Thoracic aorta (tissue), 2 donors: ENCODE measurements around the gene INHBE. TPM values are rescaled to one million over a fixed set of nuclear protein-coding genes. Genes with fewer than 3 reads are reported as not detected.
"Not testable (repeated sequence)": the region's sequence is repeated elsewhere in the genome, so short reads cannot be mapped to it uniquely, and the experiment has no call there.

Experiments used
- ATAC-seq: fragments of 150-250 bp; one replicate; pipeline ENCODE4 v1.8.0; 2017; ENCODE audit warnings: low read depth; ENCODE audit not compliant: insufficient number of reproducible peaks, low FRiP score
- DNase-seq: peaks from one replicate; pipeline ENCODE4 v3.0.0-alpha.2; 2020; ENCODE audit warnings: low spot score
- H3K27ac ChIP-seq, 2 donors: fragments of 200-600 bp; sonication (generic); 1 replicate in 1 of 2; 2 replicates in 1 of 2; pipeline ENCODE4 v1.5.1; 2016; ENCODE audit warnings: mild to moderate bottlenecking in 2 of 2, moderate library complexity in 2 of 2
- H3K27me3 ChIP-seq: fragments of 200-600 bp; sonication (generic); replicated peaks from 2 replicates; pipeline ENCODE4 v1.6.0; 2016; ENCODE audit warnings: mild to moderate bottlenecking; ENCODE audit not compliant: insufficient read depth
- H3K36me3 ChIP-seq: fragments of 200-600 bp; sonication (generic); one replicate; pipeline ENCODE4 v1.5.1; 2016
- H3K4me1 ChIP-seq, 2 donors: fragments of 200-600 bp; sonication (generic); 1 replicate in 1 of 2; 2 replicates in 1 of 2; pipeline versions ENCODE4 v1.5.1 to v1.6.0; 2016; ENCODE audit warnings: low read depth in 2 of 2, mild to moderate bottlenecking in 1 of 2; ENCODE audit not compliant: control insufficient read depth in 1 of 2
- H3K4me3 ChIP-seq: fragments of 200-600 bp; sonication (generic); 2 replicates; pipeline ENCODE4 v1.5.1; 2016; ENCODE audit warnings: mild to moderate bottlenecking
- H3K9me3 ChIP-seq: fragments of 200-600 bp; sonication (generic); 2 replicates; pipeline ENCODE4 v1.5.1; 2016
- total RNA-seq, 2 donors: library from RNA; depleted of rRNA; stranded (reverse); fragments of >200 nt; gene quantifications; one replicate each; pipeline versions ENCODE4 v1.1.0 to v1.2.3, GENCODE V29; 2016
- TF ChIP-seq, protein P1 (sequence below): fragments of 200-600 bp; sonication (generic); IDR thresholded peaks from one replicate; pipeline ENCODE4 v1.5.1; 2019; ENCODE audit warnings: antibody characterized with exemption

The INHBE gene
- total RNA-seq, 2 donors from 2014 or later, result not detected

DNA sequence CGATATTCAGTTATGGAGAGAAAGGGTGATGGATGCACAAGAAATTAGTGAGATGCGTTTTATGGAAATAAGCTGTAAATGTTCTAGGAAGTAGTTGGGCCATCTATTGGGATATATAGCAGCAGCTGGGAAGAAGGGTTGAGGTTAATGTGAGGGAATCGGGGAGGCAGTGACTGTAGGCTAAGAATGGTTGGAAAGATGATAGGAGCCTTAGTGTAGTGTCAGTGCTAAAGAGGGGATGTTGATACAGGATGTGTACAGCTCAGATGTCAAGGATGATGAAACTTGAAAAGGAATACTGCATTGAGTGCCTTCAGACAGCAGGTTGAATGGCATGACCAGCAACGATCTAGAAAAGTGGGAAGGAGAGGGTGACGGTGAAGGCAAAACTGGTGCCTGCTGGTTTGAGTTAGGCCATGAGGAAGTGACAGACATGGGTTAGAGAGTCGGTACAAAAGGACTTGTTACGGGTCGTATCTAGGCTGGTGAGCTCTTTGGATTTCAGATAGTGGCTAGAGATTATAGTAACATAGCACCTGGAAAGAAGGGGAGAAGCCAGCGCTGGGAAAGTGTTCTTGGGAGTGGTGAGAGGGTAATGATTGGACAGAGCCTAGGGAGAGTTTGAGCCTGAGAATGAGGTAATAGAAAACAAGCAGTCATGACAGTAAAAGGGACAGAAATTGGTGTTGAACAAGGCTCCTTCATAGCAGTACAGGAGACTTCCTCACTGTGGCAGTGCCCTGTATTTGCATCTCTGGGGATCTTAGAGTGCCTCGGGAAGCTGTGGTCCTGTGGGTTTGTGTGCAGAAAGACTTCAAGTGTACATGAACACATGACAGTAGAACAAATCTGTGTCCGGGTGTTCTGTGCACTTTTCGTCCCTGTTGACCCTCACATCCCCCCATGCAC is 42.4 kb downstream of the INHBE start:
- ATAC-seq (no peak), DNase-seq (no peak)
- Histone ChIP-seq H3K4me3 (no peak overlapping the region), H3K36me3 (peaks cover 51% of the 10 kb centered on the region), H3K27ac (no peak overlapping the region), H3K4me1 (no peaks in the 10 kb centered on the region), H3K9me3 (no peaks in the 10 kb centered on the region), H3K27me3 (no peaks in the 10 kb centered on the region)
- TF ChIP-seq, protein P1, sequence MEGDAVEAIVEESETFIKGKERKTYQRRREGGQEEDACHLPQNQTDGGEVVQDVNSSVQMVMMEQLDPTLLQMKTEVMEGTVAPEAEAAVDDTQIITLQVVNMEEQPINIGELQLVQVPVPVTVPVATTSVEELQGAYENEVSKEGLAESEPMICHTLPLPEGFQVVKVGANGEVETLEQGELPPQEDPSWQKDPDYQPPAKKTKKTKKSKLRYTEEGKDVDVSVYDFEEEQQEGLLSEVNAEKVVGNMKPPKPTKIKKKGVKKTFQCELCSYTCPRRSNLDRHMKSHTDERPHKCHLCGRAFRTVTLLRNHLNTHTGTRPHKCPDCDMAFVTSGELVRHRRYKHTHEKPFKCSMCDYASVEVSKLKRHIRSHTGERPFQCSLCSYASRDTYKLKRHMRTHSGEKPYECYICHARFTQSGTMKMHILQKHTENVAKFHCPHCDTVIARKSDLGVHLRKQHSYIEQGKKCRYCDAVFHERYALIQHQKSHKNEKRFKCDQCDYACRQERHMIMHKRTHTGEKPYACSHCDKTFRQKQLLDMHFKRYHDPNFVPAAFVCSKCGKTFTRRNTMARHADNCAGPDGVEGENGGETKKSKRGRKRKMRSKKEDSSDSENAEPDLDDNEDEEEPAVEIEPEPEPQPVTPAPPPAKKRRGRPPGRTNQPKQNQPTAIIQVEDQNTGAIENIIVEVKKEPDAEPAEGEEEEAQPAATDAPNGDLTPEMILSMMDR, result no peak

DNA sequence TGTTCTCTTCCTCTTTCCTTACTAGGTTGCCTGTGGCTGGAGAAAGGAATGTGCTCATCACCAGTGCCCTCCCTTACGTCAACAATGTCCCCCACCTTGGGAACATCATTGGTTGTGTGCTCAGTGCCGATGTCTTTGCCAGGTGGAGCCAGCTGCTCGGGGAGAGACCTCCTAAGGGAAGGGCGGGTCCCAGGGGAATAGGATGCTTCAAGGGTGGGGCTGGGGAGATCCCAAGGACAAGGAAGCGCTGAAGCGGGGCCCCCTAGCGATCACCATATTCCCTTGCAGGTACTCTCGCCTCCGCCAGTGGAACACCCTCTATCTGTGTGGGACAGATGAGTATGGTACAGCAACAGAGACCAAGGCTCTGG is 43.0 kb downstream of the INHBE start:
- TF ChIP-seq, protein P1, result no peak
- Histone ChIP-seq H3K4me1 (no peaks in the 10 kb centered on the region), H3K9me3 (no peaks in the 10 kb centered on the region), H3K27ac (no peak overlapping the region), H3K4me3 (no peak overlapping the region), H3K36me3 (peaks cover 46% of the 10 kb centered on the region), H3K27me3 (no peaks in the 10 kb centered on the region)
- ATAC-seq, result no peak
- no peak for DNase-seq

DNA sequence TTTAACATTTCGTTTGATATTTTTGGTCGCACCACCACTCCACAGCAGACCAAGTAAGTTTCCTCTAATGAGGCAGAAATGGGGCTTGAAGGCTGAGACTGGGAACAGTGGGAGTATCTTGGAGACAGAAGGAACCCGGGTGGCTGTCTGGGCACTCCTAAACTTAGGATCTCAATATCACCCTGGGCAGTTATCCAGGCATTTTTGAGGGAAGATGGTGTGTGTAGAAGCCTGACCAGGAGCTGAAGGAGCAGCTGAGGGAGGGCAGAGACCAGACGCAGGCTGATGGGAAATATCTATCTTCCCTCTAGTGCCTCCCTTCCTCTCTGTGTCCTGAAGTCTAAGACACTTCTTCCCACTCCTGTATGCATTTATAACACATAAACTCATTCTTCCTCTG is 43.5 kb downstream of the INHBE start:
- H3K27me3 ChIP-seq, result no peaks in the 10 kb centered on the region
- H3K36me3 ChIP-seq, result peaks cover 47% of the 10 kb centered on the region
- ATAC-seq (no peak), DNase-seq (no peak)
- TF ChIP-seq, protein P1, result no peak
- no peak overlapping the region for H3K27ac ChIP-seq
- no peaks in the 10 kb centered on the region for H3K4me1 ChIP-seq
- H3K4me3 ChIP-seq, result no peak overlapping the region
- no peaks in the 10 kb centered on the region for H3K9me3 ChIP-seq

DNA sequence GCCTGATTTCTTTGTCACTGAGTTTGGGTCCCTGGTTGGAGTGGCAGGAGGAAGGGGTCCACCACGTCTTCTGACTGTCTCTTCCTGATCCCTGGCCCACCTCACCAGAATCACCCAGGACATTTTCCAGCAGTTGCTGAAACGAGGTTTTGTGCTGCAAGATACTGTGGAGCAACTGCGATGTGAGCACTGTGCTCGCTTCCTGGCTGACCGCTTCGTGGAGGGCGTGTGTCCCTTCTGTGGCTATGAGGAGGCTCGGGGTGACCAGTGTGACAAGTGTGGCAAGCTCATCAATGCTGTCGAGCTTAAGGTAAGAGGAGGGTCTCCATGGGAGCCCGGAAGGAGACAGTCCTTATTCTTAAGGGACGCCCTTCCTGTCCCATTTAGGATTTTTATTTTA is 45.1 kb downstream of the INHBE start:
- Histone ChIP-seq H3K27ac (no peak overlapping the region), H3K4me3 (no peak overlapping the region), H3K9me3 (no peaks in the 10 kb centered on the region), H3K36me3 (peaks cover 53% of the 10 kb centered on the region), H3K4me1 (no peaks in the 10 kb centered on the region), H3K27me3 (no peaks in the 10 kb centered on the region)
- TF ChIP-seq, protein P1, result no peak
- no peak for DNase-seq
- ATAC-seq, result no peak

DNA sequence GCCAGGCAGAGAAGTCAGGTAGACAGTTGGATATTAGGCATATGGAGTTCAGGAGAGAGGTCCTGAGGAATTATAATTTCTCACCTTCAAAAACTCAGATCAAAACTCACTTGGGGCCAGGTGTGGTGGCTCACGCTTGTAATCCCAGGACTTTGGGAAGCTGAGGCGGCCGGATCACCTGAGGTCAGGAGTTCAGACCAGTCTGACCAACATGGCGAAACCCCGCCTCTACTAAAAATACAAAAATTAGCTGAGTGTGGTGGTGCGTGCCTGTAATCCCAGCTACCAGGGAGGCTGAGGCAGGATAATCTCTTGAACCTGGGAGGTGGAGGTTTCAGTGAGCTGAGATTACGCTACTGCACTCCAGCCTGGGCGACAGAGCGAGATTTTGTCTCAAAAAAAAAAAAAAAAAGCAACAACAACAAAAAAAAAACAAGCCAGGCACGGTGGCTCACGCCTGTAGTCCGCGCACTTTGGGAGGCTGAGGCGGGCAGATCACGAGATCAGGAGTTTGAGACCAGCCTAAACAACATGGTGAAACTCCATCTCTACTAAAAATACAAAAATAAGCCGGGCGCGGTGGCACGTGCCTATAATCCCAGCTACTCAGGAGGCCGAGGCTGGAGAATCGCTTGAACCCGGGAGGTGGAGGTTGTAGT is 47.3 kb downstream of the INHBE start:
- DNase-seq, H3K27ac ChIP-seq, H3K9me3 ChIP-seq, H3K4me3 ChIP-seq, H3K27me3 ChIP-seq, H3K4me1 ChIP-seq, ATAC-seq: not testable (repeated sequence)
- peaks cover 43% of the 10 kb centered on the region for H3K36me3 ChIP-seq

DNA sequence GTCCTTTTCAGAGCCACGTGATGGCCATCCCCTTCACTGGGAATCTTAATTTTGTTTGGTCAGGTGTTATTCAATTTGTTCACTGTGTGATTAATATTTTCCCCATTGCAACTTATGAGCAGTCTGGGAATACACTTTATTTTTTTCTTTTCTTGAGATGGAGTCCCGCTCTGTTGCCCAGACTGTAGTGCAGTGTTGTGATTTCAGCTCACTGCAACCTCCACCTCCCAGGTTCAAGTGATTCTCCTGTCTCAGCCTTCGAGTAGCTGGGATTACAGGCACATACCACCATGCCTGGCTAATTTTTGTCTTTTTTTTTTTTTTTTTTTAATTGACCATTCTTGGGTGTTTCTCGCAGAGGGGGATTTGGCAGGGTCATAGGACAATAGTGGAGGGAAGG is 51.4 kb downstream of the INHBE start:
- H3K36me3 ChIP-seq, result peaks cover 28% of the 10 kb centered on the region
- DNase-seq, H3K9me3 ChIP-seq, H3K27me3 ChIP-seq, H3K4me1 ChIP-seq, H3K4me3 ChIP-seq, ATAC-seq, H3K27ac ChIP-seq: not testable (repeated sequence)
